Colonic mucosa (tissue), 4 donors: ENCODE measurements around the gene QSER1. TPM values are rescaled to one million over a fixed set of nuclear protein-coding genes. Genes with fewer than 3 reads are reported as not detected.
A peak's percentile ranks its signal among the peaks of the same experiment; 100 is the strongest.
"Not testable (repeated sequence)": the region's sequence is repeated elsewhere in the genome, so short reads cannot be mapped to it uniquely, and the experiment has no call there.

Experiments
- DNase-seq: peaks from one replicate; pipeline ENCODE4 v3.0.0-alpha.2; 2020
- H3K27ac ChIP-seq: fragments of 200-600 bp; one replicate; pipeline ENCODE4 v1.8.0; 2021
- H3K27me3 ChIP-seq: fragments of 200-600 bp; one replicate; pipeline ENCODE4 v1.8.0; 2021
- H3K36me3 ChIP-seq: fragments of 200-600 bp; one replicate; pipeline ENCODE4 v1.8.0; 2021
- H3K4me1 ChIP-seq: fragments of 200-600 bp; one replicate; pipeline ENCODE4 v1.8.0; 2021; ENCODE audit warnings: mild to moderate bottlenecking
- H3K4me3 ChIP-seq: fragments of 200-600 bp; one replicate; pipeline ENCODE4 v1.8.0; 2021
- H3K9ac ChIP-seq, 2 donors: one replicate each; pipeline ENCODE4 v1.7.0; 2013; ENCODE audit warnings: control low read depth in 2 of 2, low read depth in 2 of 2, low read length in 2 of 2
- H3K9me3 ChIP-seq: fragments of 200-600 bp; one replicate; pipeline ENCODE4 v1.8.0; 2021
- intact Hi-C: fragments of 100-400 bp; cut with DNase I; formaldehyde crosslinking; loops from one replicate; pipeline ENCODE4 v1.14.1; 2022
- total RNA-seq, 2 donors: library from RNA; stranded (reverse); fragmentation: NEBNext Ultra II Directional in 1 of 2; extraction: Animal tissue kit (Norgen Biotek cat#: 25700) in 1 of 2; gene quantifications; one replicate each; pipeline ENCODE4 v1.2.1, GENCODE V29; 2021
- TF ChIP-seq, protein P1 (sequence below): fragments of 200-600 bp; IDR thresholded peaks from one replicate; pipeline ENCODE4 v1.8.0; 2022; ENCODE audit warnings: antibody characterized with exemption, mild to moderate bottlenecking
- donor health status: healthy.
- donor health status: DM: no; HTN: no; CAD: no.
- donor health status: DM: no; HTN: no; CAD: no.

Gene QSER1
- total RNA-seq, 2 donors from 2014 or later, result 25.3 to 25.9 TPM

DNA sequence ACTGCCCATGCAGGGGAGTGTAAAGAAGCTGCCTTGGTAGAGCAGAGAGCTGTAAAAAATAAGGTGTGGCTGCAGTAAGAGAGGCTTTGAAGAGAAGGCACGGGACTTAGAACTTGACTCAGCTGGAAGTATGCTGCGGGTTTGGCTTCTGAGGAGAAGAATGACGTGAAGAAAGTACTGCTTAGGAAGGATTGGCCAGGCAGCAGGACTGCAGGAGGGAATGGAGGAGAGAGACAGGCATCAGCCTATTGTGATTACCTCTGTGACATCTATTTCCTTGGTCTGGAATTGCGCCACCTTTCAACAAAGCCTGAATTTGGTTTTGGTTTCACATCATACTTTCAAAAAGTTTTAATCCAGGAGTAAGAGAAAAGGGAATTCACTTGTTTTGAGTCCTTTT is 40.4 kb upstream of the QSER1 start:
- Histone ChIP-seq H3K9ac (no peak overlapping the region), H3K4me3 (no peak overlapping the region), H3K9me3 (no peaks in the 10 kb centered on the region), H3K36me3 (no peaks in the 10 kb centered on the region), H3K27ac (peak overlapping the region; percentile 38), H3K4me1 (no peaks in the 10 kb centered on the region), H3K27me3 (no peaks in the 10 kb centered on the region)
- TF ChIP-seq, protein P1, sequence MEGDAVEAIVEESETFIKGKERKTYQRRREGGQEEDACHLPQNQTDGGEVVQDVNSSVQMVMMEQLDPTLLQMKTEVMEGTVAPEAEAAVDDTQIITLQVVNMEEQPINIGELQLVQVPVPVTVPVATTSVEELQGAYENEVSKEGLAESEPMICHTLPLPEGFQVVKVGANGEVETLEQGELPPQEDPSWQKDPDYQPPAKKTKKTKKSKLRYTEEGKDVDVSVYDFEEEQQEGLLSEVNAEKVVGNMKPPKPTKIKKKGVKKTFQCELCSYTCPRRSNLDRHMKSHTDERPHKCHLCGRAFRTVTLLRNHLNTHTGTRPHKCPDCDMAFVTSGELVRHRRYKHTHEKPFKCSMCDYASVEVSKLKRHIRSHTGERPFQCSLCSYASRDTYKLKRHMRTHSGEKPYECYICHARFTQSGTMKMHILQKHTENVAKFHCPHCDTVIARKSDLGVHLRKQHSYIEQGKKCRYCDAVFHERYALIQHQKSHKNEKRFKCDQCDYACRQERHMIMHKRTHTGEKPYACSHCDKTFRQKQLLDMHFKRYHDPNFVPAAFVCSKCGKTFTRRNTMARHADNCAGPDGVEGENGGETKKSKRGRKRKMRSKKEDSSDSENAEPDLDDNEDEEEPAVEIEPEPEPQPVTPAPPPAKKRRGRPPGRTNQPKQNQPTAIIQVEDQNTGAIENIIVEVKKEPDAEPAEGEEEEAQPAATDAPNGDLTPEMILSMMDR, result no peak
- peak; percentile 58 for DNase-seq
- intact Hi-C loops, result no loop called here

DNA sequence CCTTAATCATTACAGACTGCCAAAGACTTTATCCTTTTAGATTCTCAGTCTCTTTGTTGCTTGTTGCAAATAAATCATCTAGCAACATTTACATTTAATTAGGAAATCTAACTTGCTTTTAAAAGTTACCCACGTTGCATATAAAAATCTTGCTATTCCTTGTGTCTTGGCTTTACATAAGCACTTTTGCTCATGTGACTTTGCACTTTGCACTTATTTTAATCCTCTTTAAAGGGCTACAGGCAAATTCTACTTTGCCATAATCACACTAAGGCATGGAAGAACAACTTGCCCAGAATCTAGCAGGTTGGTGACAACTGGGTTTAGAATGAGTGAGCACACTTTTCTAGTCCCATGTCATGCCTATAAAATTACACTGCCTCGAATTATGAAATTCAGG is 37.0 kb upstream of the QSER1 start:
- no peak overlapping the region for H3K4me3 ChIP-seq
- no peak for DNase-seq
- H3K36me3 ChIP-seq, result no peaks in the 10 kb centered on the region
- H3K9me3 ChIP-seq, result no peaks in the 10 kb centered on the region
- no peak overlapping the region for H3K27ac ChIP-seq
- TF ChIP-seq, protein P1, result no peak
- intact Hi-C loops, result no loop called here
- no peaks in the 10 kb centered on the region for H3K27me3 ChIP-seq
- no peak overlapping the region for H3K9ac ChIP-seq
- H3K4me1 ChIP-seq, result no peaks in the 10 kb centered on the region

DNA sequence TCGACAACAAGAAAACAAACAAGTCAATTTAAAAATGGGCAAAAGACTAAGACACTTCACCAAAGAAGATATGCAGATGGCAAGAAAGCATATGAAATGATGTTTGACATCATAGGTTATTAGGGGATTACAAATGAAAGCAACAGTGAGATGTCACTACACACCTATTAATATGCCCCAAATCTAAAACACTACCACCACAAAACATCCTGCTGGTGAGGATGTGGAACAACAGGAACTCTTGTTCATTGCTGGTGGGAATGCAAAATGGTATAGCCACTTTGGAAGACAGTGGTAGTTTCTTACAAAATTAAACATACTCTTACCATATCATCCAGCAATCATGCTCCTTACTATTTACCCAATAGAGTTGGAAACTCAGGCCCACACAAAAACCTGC is 33.9 kb upstream of the QSER1 start:
- no peaks in the 10 kb centered on the region for H3K9me3 ChIP-seq
- intact Hi-C loops, result no loop called here
- no peak overlapping the region for H3K27ac ChIP-seq
- no peak overlapping the region for H3K4me3 ChIP-seq
- TF ChIP-seq, protein P1, result no peak
- H3K9ac ChIP-seq, result no peak overlapping the region
- H3K4me1 ChIP-seq, result no peaks in the 10 kb centered on the region
- H3K36me3 ChIP-seq, result no peaks in the 10 kb centered on the region
- H3K27me3 ChIP-seq, result no peaks in the 10 kb centered on the region
- DNase-seq, result no peak

DNA sequence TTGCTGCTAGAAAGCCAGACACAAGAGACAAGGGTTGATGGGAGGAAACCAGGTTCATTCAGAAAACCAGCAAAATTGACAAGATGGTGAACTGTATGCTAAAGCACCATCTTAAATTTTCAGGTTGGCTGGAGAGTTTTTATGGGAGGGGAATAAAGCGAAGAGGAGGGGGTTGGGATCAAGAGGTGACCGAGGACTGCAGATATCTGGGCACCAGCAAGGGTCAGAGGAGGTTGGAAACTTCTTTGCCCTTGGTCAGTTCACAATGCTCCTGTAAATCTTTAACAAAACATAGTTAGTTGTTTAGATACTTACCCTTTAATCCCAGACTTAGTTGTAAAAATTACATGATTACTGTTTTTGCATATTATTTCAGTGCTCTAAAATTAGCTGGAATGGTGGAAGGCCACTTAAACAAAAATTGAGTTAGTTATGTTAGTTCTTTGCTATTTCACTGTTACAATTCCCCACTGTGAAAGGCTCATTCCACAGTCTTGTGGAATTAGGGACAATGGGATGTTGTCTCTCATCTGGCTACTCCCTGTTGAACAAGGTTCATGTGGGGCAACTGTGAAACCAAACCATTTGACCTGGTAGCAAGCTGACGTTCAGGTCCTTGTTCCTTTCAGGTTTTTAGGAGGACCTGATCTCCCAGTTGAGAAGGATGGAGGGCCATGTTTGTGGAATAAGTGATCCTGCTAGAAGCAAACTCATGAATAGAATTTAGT is 30.6 kb upstream of the QSER1 start:
- intact Hi-C loops, result no loop called here

DNA sequence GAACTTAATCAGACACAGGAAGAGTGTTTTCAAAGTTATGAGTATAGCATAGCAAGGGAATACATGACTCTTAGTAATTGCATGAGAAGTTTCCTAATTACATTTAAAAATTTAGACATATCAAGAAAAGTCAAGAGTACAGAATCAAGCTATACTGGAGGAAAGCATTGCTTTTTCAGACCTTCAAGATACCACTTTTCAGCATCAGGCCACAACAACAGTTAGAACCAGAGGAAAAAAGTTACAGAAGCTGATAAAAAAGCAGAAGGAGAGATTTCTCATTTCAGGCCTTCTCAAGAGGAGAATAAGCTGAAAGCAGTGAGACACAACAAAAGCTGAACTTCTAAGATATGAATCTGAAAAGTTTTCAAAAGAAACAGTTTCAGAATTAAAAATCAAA is 28.1 kb upstream of the QSER1 start:
- no peaks in the 10 kb centered on the region for H3K36me3 ChIP-seq
- intact Hi-C loops, result no loop called here
- no peaks in the 10 kb centered on the region for H3K27me3 ChIP-seq
- DNase-seq, result no peak
- TF ChIP-seq, protein P1, result no peak
- no peaks in the 10 kb centered on the region for H3K9me3 ChIP-seq
- no peak overlapping the region for H3K9ac ChIP-seq
- no peaks in the 10 kb centered on the region for H3K4me1 ChIP-seq
- H3K4me3 ChIP-seq, result no peak overlapping the region
- no peak overlapping the region for H3K27ac ChIP-seq

More for the DNA sequence above, 30.6 kb upstream of the QSER1 start:
- no peak for DNase-seq
- no peaks in the 10 kb centered on the region for H3K9me3 ChIP-seq
- TF ChIP-seq, protein P1, result no peak
- no peak overlapping the region for H3K4me3 ChIP-seq
- H3K36me3 ChIP-seq, result no peaks in the 10 kb centered on the region
- H3K27ac ChIP-seq, result no peak overlapping the region
- no peak overlapping the region for H3K9ac ChIP-seq
- no peaks in the 10 kb centered on the region for H3K27me3 ChIP-seq
- no peaks in the 10 kb centered on the region for H3K4me1 ChIP-seq

DNA sequence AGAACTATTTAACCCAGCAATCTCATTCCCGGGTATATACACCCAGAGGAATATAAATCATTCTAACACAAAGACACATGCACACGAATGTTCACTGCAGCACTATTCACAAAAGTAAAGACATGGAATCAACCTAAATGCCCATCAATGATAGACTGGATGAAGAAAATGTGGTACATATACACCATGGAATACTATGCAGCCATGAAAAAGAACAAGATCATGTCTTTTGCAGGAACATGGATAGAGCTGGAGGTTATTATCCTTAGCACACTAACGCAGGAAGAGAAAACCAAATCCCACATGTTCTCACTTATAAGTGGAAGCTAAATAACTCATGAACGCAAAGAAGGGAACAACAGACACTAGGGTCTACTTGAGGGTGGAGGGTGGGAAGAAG is 23.9 kb upstream of the QSER1 start:
- H3K4me1 ChIP-seq, H3K4me3 ChIP-seq, H3K9me3 ChIP-seq, H3K9ac ChIP-seq, H3K27ac ChIP-seq, intact Hi-C loops, DNase-seq, H3K27me3 ChIP-seq, H3K36me3 ChIP-seq: not testable (repeated sequence)
